OCI-LY1 (cell line): Measurements from ENCODE around the gene NLRP3.

Experiments used
- H2AFZ ChIP-seq: fragments of 200-600 bp; sonication (generic), shearing (Covaris generic); 2 replicates; pipeline ENCODE4 v1.6.0; 2014; ENCODE audit warnings: antibody characterized with exemption, mild to moderate bottlenecking, low read length
- H3F3A ChIP-seq: fragments of 200-600 bp; sonication (generic), shearing (Covaris generic); 2 replicates; pipeline ENCODE4 v1.6.0; 2014; ENCODE audit warnings: mild to moderate bottlenecking, antibody characterized with exemption, low read length, moderate library complexity; ENCODE audit not compliant: insufficient read depth
- H3K27ac ChIP-seq: fragments of 200-600 bp; sonication (generic); 2 replicates; pipeline ENCODE4 v1.5.1; 2014; ENCODE audit warnings: low read length, mixed run types, mild to moderate bottlenecking, low read depth; ENCODE audit not compliant: poor library complexity, severe bottlenecking
- H3K27me3 ChIP-seq: fragments of 200-600 bp; sonication (generic); 2 replicates; pipeline ENCODE4 v1.6.0; 2014; ENCODE audit warnings: antibody characterized with exemption, mild to moderate bottlenecking, low read length, moderate library complexity; ENCODE audit not compliant: insufficient read depth
- H3K36me3 ChIP-seq: fragments of 200-600 bp; sonication (generic); 2 replicates; pipeline ENCODE4 v1.6.1; 2014; ENCODE audit warnings: mild to moderate bottlenecking, antibody characterized with exemption, low read length, moderate library complexity, mixed read lengths; ENCODE audit not compliant: insufficient read depth
- H3K4me1 ChIP-seq: fragments of 200-600 bp; sonication (generic); 2 replicates; pipeline ENCODE4 v1.5.1; 2014; ENCODE audit warnings: mild to moderate bottlenecking, low read length, moderate library complexity; ENCODE audit not compliant: insufficient read depth, severe bottlenecking
- H3K4me2 ChIP-seq: fragments of 200-600 bp; sonication (generic), shearing (Covaris generic); 2 replicates; pipeline ENCODE4 v1.6.1; 2014; ENCODE audit warnings: low read length
- H3K4me3 ChIP-seq: fragments of 200-600 bp; sonication (generic); 2 replicates; pipeline ENCODE4 v1.5.1; 2014; ENCODE audit warnings: low read length, low read depth, mild to moderate bottlenecking, mixed read lengths; ENCODE audit not compliant: poor library complexity, severe bottlenecking
- H3K79me2 ChIP-seq: fragments of 200-600 bp; shearing (Covaris generic); 2 replicates; pipeline ENCODE4 v1.6.1; 2016; ENCODE audit warnings: mixed run types, low read length, mixed read lengths; ENCODE audit not compliant: insufficient read depth
- H3K9ac ChIP-seq: fragments of 200-600 bp; sonication (generic), shearing (Covaris generic); 2 replicates; pipeline ENCODE4 v1.6.1; 2014; ENCODE audit warnings: mild to moderate bottlenecking, low read length, mixed read lengths
- H3K9me2 ChIP-seq: fragments of 200-600 bp; sonication (generic), shearing (Covaris generic); 2 replicates; pipeline ENCODE4 v1.6.1; 2014; ENCODE audit warnings: low read depth, mild to moderate bottlenecking, low read length, mixed read lengths
- H3K9me3 ChIP-seq: fragments of 200-600 bp; shearing (Covaris generic); 2 replicates; pipeline ENCODE4 v1.6.1; 2014; ENCODE audit warnings: low read length, mixed read lengths
- H4K20me1 ChIP-seq: fragments of 200-600 bp; sonication (generic), shearing (Covaris generic); 2 replicates; pipeline ENCODE4 v1.6.0; 2016; ENCODE audit warnings: mild to moderate bottlenecking, low read length; ENCODE audit not compliant: insufficient read depth
- EZH2 ChIP-seq: fragments of 200-600 bp; sonication (generic), shearing (Covaris generic); IDR thresholded peaks from 2 replicates; pipeline ENCODE4 v1.8.0; 2017; ENCODE audit warnings: borderline replicate concordance, mixed run types, mild to moderate bottlenecking, antibody characterized with exemption, low read length, moderate library complexity, mixed read lengths
- TF ChIP-seq, protein P1 (sequence below): fragments of 200-600 bp; sonication (generic), shearing (Covaris generic); IDR thresholded peaks from 2 replicates; pipeline ENCODE4 v1.5.1; 2017; ENCODE audit warnings: mild to moderate bottlenecking, antibody characterized with exemption, low read length, moderate library complexity, mixed read lengths

The NLRP3 gene

DNA sequence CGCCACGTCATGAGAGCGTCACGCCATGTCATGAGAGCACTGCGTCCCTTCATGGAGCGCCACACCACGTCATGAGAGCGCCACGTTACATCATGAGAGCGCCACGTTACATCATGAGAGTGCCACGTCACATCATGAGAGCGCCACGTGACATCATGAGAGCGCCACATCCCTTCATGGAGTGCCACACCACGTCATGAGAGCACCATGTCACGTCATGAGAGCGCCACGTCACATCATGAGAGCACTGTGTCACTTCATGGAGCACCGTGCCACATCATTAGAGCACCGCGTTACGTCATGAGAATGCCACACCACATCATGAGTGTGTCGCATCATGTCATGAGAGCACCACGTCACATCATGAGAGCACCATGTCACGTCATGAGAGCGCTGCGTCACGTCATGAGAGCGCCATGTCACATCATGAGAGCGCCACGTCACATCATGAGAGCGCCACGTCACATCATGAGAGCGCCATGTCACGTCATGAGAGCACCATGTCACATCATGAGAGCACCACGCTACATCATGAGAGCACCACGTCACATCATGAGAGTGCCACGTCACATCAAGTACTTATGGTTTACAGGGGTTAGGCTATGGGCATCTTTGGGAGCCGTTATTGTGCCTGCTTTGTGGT, 9.8 kb upstream of the NLRP3 start:
- Histone ChIP-seq H3F3A (no peaks in the 10 kb centered on the region), H3K4me2 (no peak overlapping the region), H2AFZ (no peak overlapping the region), H3K36me3 (no peaks in the 10 kb centered on the region), H4K20me1 (no peaks in the 10 kb centered on the region), H3K4me1 (no peaks in the 10 kb centered on the region), H3K4me3 (no peak overlapping the region), H3K79me2 (no peaks in the 10 kb centered on the region), H3K27me3 (no peaks in the 10 kb centered on the region; the same call in 1 of the 2 replicates), H3K9me3 (no peaks in the 10 kb centered on the region), H3K27ac (no peak overlapping the region), H3K9me2 (no peaks in the 10 kb centered on the region), H3K9ac (no peak overlapping the region)
- no peak for TF ChIP-seq EZH2
- TF ChIP-seq, protein P1, sequence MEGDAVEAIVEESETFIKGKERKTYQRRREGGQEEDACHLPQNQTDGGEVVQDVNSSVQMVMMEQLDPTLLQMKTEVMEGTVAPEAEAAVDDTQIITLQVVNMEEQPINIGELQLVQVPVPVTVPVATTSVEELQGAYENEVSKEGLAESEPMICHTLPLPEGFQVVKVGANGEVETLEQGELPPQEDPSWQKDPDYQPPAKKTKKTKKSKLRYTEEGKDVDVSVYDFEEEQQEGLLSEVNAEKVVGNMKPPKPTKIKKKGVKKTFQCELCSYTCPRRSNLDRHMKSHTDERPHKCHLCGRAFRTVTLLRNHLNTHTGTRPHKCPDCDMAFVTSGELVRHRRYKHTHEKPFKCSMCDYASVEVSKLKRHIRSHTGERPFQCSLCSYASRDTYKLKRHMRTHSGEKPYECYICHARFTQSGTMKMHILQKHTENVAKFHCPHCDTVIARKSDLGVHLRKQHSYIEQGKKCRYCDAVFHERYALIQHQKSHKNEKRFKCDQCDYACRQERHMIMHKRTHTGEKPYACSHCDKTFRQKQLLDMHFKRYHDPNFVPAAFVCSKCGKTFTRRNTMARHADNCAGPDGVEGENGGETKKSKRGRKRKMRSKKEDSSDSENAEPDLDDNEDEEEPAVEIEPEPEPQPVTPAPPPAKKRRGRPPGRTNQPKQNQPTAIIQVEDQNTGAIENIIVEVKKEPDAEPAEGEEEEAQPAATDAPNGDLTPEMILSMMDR, result no peak

DNA sequence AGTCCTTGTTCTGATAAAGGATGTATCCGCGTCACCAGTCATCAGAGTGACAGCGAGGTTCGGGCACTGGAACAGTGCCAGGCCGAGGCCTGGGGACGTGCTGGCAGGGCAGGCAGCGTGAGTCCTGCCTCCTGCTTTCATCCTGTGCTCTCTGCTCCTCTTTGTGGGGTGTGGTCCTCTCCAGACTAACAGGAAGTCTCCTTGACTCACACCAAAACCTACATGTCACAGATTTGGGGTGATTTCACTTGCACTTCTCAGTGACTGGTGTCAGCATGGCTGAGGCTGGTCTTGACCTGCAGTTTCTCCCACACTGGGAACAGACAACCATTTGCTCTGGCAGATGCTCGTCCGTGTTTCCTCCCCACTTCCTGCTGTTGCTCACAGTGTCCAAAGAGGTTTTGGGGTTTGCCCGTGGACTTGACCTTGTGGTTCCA, 8.8 kb upstream of the NLRP3 start:
- Histone ChIP-seq H3K27me3 (no peaks in the 10 kb centered on the region; the same call in 1 of the 2 replicates), H3K4me1 (no peaks in the 10 kb centered on the region), H3K9me2 (no peaks in the 10 kb centered on the region), H2AFZ (no peak overlapping the region), H3K9me3 (no peaks in the 10 kb centered on the region), H3K4me2 (no peak overlapping the region), H3K27ac (no peak overlapping the region), H3K4me3 (no peak overlapping the region), H3K9ac (no peak overlapping the region), H3F3A (no peaks in the 10 kb centered on the region), H3K36me3 (no peaks in the 10 kb centered on the region), H3K79me2 (no peaks in the 10 kb centered on the region), H4K20me1 (no peaks in the 10 kb centered on the region)
- TF ChIP-seq EZH2, result no peak
- TF ChIP-seq, protein P1, result no peak

DNA sequence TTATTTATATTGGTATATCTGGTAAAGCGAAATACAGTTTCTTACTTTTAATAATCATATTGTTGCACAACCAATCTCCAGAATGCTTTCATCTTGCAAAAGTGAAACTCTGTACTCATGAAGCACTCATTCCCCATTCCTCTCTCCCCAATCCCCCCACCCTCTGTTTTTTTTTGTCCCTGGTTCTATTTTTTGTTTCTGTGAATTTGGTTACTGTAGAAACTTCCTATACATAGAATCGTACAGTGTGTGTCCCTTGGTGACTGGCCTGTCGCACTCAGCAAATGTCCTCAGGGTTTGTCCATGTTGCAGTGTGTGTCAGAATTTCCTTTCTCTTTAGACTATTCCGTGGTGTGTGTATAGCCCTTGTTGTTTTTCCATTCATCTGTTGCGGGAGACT, 7.9 kb upstream of the NLRP3 start:
- Histone ChIP-seq H3K4me1 (no peaks in the 10 kb centered on the region), H3K79me2 (no peaks in the 10 kb centered on the region), H3K9me2 (no peaks in the 10 kb centered on the region), H3K9me3 (no peaks in the 10 kb centered on the region), H3K4me2 (no peak overlapping the region), H3K9ac (no peak overlapping the region), H3K27me3 (no peaks in the 10 kb centered on the region; the same call in 1 of the 2 replicates), H3K4me3 (no peak overlapping the region), H3F3A (no peaks in the 10 kb centered on the region), H3K36me3 (no peaks in the 10 kb centered on the region), H3K27ac (no peak overlapping the region), H4K20me1 (no peaks in the 10 kb centered on the region), H2AFZ (no peak overlapping the region)
- TF ChIP-seq, protein P1, result no peak
- no peak for TF ChIP-seq EZH2
